Measurements from ENCODE around the gene NDUFA7.

- no peak for TF ChIP-seq GATA3 (IDR thresholded peaks at IDR 0.05; ENCODE audit: low read depth, low read length)
- TF ChIP-seq GATA2 (IDR thresholded peaks at IDR 0.05; ENCODE audit: low read depth, low read length), result no peak
Measured at GRCh38 chr19:8262431-8262830, 58.7 kb downstream of the NDUFA7 start.
